Measurements from ENCODE around the gene PTEN.

PTEN gene

GRCh38 chr10:87873656-87874055 is 10.2 kb downstream of the PTEN start:
- H3K79me2 ChIP-seq (ENCODE audit: insufficient read depth, low read length): peaks cover 100% of the 10 kb centered on the region
- H3K27me3 ChIP-seq (ENCODE audit: insufficient read depth, low read length, poor library complexity): no peaks in the 10 kb centered on the region
- peak overlapping the region; percentile 79 for H3K4me2 ChIP-seq (ENCODE audit: insufficient read depth, low read length)
- ATAC-seq (ENCODE audit: insufficient read depth, low read depth) (no peak), DNase-seq (no peak)
- peaks cover 57% of the 10 kb centered on the region for H4K20me1 ChIP-seq (ENCODE audit: insufficient read depth, low read length)
- peaks cover 88% of the 10 kb centered on the region for H3K36me3 ChIP-seq (ENCODE audit: insufficient read depth, low read length)
- no peak overlapping the region for H3K9ac ChIP-seq (ENCODE audit: low read depth, low read length)
- no peak overlapping the region for H3K27ac ChIP-seq (ENCODE audit: low read length)
- no peak for TF ChIP-seq EZH2 (IDR thresholded peaks at IDR 0.05; ENCODE audit: borderline replicate concordance, low read depth, low read length, severe bottlenecking)
- TF ChIP-seq CTCF (IDR thresholded peaks at IDR 0.05; ENCODE audit: borderline replicate concordance, extremely low read depth, low read length, poor library complexity, severe bottlenecking): no peak
- peaks cover 79% of the 10 kb centered on the region for H3K4me1 ChIP-seq (ENCODE audit: insufficient read depth, low read length)
- H3K9me3 ChIP-seq (ENCODE audit: insufficient read depth, low read length, severe bottlenecking): no peaks in the 10 kb centered on the region
- H2AFZ ChIP-seq (ENCODE audit: low read depth, low read length): no peak overlapping the region
- peak overlapping the region in 1 of 2 experiments; percentile 36; a peak in 2 of 4 replicates for H3K4me3 ChIP-seq (ENCODE audit: low read depth in 1 of 2, low read length in 2 of 2)

GRCh38 chr10:87875929-87876571 is 12.6 kb downstream of the PTEN start:
- Histone ChIP-seq H3K9me3 (ENCODE audit: insufficient read depth, low read length, severe bottlenecking) (peaks cover 4% of the 10 kb centered on the region), H3K4me1 (ENCODE audit: insufficient read depth, low read length) (peaks cover 55% of the 10 kb centered on the region), H2AFZ (ENCODE audit: low read depth, low read length) (no peak overlapping the region), H3K4me3 (ENCODE audit: low read depth in 1 of 2, low read length in 2 of 2) (no peak overlapping the region), H4K20me1 (ENCODE audit: insufficient read depth, low read length) (peaks cover 36% of the 10 kb centered on the region), H3K27ac (ENCODE audit: low read length) (no peak overlapping the region), H3K79me2 (ENCODE audit: insufficient read depth, low read length) (peaks cover 100% of the 10 kb centered on the region), H3K9ac (ENCODE audit: low read depth, low read length) (no peak overlapping the region), H3K36me3 (ENCODE audit: insufficient read depth, low read length) (peaks cover 89% of the 10 kb centered on the region), H3K4me2 (ENCODE audit: insufficient read depth, low read length) (peak overlapping the region; percentile 79; the same call in 1 of the 2 replicates), H3K27me3 (ENCODE audit: insufficient read depth, low read length, poor library complexity) (no peaks in the 10 kb centered on the region)
- DNase-seq (no peak), ATAC-seq (ENCODE audit: insufficient read depth, low read depth) (no peak)
- no peak for TF ChIP-seq EZH2 (IDR thresholded peaks at IDR 0.05; ENCODE audit: borderline replicate concordance, low read depth, low read length, severe bottlenecking)
- no peak for TF ChIP-seq CTCF (IDR thresholded peaks at IDR 0.05; ENCODE audit: borderline replicate concordance, extremely low read depth, low read length, poor library complexity, severe bottlenecking)

GRCh38 chr10:87878664-87879459 is 15.4 kb downstream of the PTEN start:
- Histone ChIP-seq H2AFZ (ENCODE audit: low read depth, low read length) (no peak overlapping the region), H3K4me3 (ENCODE audit: low read depth in 1 of 2, low read length in 2 of 2) (no peak overlapping the region), H3K27ac (ENCODE audit: low read length) (no peak overlapping the region), H3K4me1 (ENCODE audit: insufficient read depth, low read length) (peaks cover 27% of the 10 kb centered on the region), H3K4me2 (ENCODE audit: insufficient read depth, low read length) (no peak overlapping the region), H4K20me1 (ENCODE audit: insufficient read depth, low read length) (peaks cover 15% of the 10 kb centered on the region; the same call in 1 of the 2 replicates), H3K36me3 (ENCODE audit: insufficient read depth, low read length) (peaks cover 86% of the 10 kb centered on the region), H3K79me2 (ENCODE audit: insufficient read depth, low read length) (peaks cover 99% of the 10 kb centered on the region), H3K27me3 (ENCODE audit: insufficient read depth, low read length, poor library complexity) (no peaks in the 10 kb centered on the region), H3K9me3 (ENCODE audit: insufficient read depth, low read length, severe bottlenecking) (peaks cover 5% of the 10 kb centered on the region), H3K9ac (ENCODE audit: low read depth, low read length) (no peak overlapping the region)
- DNase-seq (no peak), ATAC-seq (ENCODE audit: insufficient read depth, low read depth) (0 out of 3 replicates have a peak, but pooled peaks have one; percentile 39)
- no peak for TF ChIP-seq CTCF (IDR thresholded peaks at IDR 0.05; ENCODE audit: borderline replicate concordance, extremely low read depth, low read length, poor library complexity, severe bottlenecking)
- no peak for TF ChIP-seq EZH2 (IDR thresholded peaks at IDR 0.05; ENCODE audit: borderline replicate concordance, low read depth, low read length, severe bottlenecking)
